GM11168 (cell line): ENCODE results near the gene TBL1X.
"Not testable (repeated sequence)": the region's sequence is repeated elsewhere in the genome, so short reads cannot be mapped to it uniquely, and the experiment has no call there.

Source experiments
- in situ Hi-C: fragments of 300-500 bp; cut with MboI; formaldehyde crosslinking; loops from one replicate; pipeline ENCODE4 v1.12.0; 2022; ENCODE audit warnings: low sequenced_read_pairs; ENCODE audit not compliant: unreplicated experiment

The TBL1X gene

DNA sequence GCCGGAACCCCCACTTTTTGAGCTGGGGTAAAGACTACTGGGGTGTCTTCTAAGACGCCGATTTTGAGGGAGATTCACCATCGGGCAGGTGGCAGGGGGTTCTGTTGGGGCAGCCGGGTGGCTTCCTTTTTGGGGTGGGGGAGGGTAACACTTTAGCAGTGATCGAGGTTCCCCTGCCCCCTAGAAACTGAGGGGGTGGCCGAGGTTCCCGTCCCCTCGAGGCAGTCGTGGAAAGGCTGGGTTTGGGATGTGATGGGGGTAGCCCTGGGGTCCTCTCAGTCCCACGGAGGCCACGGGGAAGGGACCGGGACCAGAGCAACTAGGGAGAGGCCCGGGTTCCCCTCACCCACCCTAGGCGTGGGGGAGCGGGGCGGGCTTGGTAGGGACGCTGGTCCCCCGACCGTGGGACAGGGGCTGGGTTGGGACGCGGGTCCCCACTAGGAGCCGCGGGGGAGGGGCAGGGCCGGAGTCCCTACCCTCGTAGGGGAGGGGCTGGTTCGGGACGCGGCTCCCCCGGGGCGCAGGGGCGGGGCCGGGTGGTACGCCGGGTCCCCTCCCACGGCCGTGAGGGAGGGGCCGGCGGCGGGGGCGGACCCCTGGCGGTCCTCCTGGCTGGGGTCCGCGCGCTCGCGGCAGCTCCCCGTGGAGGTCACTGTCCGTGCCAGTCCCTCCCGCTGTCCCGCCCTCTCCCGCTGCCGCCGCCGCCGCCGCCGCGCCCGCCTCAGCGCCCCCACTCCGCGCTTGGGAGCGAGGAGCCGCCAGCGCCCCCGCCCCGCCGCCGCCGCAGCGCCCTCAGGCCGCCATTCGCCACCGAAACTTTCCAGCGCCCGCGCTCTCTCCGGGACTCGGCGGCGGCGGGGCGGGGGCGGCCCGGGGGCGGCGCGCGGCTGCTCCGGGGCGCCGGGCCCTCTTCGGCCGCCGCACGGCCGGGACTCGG is at the start of gene TBL1X:
TSS of gene TBL1X (plus strand) at position 624 of the 937 bp plus-strand sequence. CDS start 188,529 bp downstream, outside the sequence.
- in situ Hi-C loops, result loop anchor here (25.0 kb wide), 1 partner anchor 223 kb away; no protein-coding TSS in a partner anchor

DNA sequence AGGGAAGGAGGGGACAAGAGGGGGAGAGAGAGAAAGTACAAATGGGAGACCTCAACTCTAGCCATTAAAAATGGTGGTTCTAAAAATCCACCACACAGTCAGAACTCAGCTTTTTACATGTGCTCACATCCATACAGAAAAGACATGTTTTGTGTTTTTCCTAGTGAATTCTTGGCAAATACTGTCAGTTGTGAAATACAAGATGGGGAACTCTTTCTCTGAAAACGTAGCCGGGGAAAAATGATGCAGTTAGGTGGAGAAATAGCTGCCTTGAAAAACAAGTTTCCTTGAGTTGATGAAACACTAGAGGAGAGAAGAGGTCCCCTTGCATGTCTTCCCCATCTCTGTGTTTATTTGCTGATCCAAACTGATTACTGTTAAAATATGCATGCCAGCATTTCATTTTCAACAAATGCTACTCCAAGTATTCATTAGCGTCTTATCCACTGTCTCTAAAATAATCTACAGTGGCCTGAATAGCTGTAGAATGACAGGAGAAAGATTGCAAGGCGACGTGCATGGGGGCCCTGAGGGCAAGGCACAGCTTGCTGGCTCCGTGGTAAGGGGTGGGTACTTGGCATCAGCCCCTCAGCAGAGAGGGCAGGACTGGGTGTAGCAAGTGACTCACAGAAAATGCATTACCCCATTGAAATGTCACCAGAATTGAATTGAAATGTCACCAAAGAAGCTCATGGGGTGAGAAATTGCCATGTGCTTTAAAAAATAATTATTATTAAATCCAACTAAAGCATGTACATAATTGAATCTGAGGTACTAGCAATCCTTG is 48.1 kb upstream of the TBL1X start:
- in situ Hi-C loops, result no loop called here

DNA sequence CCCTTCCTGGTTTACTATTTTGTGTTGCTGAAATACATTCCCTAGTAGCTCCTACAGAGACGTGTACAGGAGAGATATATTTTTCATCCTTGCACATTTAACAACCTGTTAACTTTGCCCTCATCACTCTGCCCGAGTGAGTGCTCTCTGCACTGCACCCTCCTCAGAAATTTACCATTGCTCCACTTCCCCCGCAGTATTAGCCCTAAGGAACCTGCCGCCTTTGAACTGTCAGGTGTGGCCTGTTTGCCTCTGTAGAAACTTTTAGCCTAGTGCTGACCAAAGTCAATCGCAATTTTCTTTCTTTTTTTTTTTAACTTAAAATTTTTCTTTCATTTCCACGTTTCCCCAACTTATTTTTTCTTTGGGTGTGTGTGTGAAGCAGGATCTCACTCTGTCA is 46.6 kb upstream of the TBL1X start:
- in situ Hi-C loops, result no loop called here

DNA sequence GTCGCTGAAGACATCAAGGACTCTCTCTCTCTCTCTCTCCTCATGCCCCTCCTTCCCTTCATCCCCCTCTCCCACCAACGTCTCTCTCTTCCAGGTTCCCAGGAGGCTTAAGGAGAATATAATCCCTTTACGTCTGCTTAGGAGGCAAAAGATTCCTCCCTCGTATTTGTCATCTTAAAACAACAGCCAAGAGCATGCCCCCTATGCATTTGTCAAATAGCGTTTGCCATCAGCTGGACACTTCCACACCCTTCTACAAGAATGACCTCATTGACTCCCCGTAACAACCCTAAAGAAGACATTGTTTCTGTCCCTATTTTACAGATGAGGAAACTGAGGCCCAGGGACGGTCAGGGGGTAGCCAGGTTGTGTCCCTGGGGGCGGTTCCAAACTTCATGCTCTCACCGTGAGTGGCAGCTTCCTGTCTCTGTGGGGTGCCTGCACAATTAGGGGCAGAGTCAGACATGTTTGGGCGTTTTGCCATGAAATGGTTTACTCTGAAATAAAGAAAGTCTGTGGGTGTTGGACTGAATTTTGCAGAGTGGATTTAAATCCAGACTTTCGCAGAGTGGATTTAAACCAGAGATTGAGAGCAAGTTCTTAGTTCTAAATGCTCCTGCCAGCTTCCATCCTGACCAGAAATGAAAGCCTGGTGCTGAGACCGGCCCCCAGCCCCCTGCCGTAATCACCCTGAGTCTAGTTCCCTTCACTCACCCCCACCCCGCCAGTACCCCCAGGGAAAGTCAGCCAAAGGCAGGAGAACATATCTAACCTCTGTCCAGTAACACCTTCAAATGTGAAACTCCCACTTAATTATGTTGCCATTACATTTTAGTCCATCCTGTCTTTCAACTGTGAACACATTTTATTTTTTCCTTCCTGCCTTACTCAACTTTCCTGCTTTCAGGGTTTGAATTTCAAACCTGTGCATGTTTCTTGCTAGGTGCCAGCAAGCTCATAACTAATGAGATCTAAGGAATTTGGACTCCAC is 44.3 kb upstream of the TBL1X start:
- in situ Hi-C loops, result no loop called here

DNA sequence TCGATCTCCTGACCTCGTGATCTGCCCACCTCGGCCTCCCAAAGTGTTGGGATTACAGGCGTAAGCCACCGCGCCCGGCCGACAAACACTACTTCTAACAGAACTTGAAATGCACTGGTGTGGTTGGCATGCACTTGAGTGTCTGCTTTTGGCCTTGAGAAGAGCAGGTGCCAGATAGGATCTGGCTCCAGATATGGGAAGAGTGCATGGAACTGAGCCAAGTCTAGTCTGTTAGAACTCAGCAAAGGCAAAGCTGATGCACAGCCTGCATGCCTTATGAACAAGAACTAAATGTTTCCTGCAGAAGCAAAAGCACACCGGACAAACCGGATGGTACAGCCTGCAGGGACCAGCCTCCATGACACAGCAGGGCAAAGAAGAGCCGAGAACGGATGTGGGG is 35.1 kb upstream of the TBL1X start:
- in situ Hi-C loops, result no loop called here

DNA sequence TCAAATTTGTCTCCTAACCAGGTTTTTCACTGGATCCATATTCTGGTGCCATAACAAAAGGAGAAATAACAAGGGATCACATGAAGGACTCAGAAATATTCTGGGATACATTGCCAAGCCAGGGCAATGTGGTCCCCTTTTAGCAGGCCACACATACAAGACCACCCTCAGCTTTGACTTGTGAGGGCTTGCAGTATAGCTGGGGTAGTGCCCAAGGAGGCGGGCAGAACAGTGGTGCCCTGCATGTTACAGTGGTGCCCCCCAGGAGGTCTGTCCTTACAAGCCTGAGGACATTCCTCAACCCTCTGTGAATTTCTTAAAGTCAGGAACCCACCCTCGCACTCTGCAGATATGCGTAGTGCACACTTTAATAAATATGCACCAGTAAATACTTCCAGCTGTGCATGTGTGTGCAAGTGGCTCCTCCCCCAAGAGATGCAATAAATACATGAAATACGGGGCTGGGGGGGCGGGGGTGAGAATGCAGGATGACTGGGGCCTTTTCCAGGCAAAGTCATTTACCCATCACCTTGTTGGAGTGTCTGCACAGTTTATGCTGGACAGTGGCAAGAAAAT is 34.4 kb upstream of the TBL1X start:
- in situ Hi-C loops, result no loop called here

DNA sequence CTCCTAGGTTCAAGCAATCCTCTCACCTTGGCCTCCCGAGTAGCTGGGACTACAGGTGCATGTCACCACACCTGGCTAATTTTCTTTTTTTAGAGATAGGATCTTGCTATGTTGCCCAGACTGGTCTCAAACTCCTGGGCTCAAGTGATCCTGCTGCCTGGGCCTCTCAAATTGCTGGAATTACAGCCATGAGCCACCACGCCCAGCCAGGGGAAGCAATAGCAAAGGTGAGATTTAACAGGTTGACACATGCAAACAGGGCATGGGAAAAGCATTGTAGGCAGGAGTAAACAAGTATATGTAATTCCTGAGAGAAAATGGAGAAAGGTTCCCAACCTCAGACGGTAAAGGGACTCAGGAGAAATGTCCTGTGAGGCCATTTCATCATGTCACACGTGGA is 33.6 kb upstream of the TBL1X start:
- in situ Hi-C loops, result no loop called here

DNA sequence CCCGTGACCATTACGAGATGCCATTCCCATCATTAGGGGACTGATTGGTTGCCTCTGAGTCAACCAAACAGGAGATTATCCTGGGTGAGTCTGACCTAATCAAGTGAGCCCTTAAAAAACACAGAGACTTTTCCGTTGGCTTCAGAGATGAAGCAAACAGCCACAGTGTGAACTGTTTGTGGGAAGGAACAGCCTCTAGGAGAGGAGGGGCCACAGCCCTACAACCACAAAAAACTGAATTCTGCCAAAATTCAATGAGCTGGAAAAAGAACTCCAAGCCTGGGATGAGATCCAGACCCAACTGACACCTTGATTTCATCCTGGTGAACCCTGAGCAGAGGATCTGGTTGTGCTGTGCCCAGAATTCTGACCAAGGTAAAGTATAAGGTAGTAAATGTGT is 31.3 kb upstream of the TBL1X start:
- in situ Hi-C loops, result no loop called here

DNA sequence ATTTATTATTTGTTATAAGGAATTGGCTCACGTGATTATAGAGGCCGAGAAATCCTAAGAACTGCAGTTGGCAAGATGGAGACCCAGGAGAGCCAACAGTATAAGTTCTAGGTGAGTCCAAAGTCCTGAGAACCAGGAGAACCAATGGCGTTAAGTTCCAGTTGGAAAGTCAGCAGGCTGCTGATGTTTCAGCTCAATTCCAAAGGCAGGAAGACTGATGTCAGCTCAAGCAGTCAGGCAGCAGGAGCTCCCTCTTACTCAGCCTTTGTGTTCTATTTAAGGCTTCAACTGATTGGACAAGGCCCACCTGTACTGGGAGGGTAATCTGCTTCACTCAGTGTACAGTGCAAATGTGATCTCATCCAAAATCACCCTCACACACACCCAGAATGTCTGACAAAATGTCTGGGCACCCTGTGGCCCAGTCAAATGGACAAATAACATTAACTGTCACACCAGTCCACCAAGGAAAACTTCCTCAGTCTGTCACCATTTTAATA is 30.8 kb upstream of the TBL1X start:
- in situ Hi-C loops, result no loop called here

DNA sequence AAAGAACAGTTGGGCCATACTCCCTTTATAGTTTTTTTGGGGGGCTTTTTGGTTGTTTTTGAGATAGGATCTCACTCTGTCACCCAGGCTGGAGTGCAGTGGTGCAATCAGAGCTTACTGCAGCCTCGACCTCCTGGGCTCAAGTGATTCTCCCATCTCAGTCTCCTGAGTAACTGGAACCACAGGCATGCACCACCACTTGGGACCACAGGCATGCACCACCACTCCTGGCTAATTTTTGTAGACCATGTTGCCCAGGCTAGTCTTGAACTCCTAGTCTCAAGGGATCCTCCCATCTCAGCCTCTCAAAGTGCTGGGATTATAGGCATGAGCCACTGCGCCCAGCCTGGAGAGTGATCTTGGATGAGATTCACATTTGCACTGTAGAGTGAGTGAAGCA is 29.8 kb upstream of the TBL1X start:
- in situ Hi-C loops, result not testable (repeated sequence)

DNA sequence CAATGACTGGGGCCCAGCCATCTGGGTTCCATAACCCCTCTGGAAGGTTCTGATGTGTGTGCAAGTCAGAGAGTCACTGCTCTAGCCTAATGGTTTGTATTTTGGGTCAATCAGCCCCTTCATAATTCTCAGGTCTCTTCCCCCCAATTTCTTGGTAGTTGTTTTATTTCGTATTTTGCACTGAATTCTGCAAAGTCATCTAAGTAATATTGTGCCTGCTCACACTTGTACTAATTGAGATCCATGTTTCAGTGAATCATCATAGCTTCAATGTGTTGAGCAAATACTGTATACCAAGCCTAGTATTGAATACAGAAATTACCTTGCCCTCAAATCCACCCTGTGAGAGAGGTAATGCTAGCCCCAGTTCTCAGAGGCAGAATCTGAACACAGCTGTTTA is 28.0 kb upstream of the TBL1X start:
- in situ Hi-C loops, result no loop called here

DNA sequence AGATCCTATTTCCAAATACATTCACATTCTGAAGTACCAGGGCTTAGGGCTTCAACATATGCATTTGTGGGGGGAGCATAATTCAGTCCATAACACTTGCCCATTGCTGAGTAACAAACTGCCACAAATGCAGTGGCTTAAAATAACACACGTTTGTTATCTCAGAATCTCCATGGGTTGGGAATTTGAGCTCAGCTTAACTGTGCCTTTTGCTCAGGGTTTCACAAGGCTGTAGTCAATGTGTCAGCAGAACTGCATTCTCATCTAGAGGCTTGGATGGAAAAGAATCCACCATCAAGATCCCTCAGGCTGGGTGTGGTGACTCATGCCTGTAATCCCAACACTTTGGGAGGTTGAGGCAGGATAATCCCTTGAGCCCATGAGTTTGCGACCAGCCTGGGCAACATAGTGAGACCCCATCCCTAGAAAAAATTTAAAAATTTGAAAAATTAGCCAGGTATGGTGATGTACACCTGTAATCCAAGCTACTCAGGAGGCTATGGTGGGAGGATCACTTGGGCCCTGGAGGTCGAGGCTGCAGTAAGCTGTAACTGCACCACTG is 25.8 kb upstream of the TBL1X start:
- in situ Hi-C loops, result no loop called here

DNA sequence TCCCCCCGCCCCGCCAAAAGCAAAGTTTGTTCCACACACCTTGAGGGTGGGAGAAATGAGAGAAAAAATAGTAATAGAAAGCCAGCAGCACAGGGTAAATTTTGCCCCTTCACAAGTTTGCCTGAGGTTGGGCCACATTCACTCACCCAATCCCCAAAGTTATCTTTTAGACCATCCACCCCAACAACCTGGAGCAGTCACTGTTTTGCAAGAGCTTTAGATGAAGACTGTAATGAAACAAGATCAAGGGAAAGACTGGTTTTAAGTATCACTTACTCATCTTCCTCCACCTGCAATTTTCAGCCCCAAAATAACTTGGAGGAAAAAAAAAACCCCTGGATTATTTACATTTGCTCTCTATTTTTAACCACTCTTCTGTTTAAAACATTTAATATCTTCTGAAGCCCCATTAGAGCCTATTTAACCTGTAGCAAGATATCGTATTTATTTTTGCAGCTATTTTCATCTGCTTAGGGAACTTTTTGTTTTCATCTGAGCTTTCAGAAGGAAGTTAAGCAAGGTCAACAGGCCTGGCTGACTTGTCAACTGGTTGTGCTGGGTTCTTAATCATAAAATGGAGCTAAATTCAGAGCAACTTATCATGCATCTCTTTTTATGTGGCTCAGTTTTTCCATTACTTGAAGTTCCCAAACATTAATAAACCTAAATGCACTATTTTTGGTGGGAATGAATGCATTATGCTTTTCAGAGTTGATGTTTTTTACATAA is 24.6 kb upstream of the TBL1X start:
- in situ Hi-C loops, result no loop called here

DNA sequence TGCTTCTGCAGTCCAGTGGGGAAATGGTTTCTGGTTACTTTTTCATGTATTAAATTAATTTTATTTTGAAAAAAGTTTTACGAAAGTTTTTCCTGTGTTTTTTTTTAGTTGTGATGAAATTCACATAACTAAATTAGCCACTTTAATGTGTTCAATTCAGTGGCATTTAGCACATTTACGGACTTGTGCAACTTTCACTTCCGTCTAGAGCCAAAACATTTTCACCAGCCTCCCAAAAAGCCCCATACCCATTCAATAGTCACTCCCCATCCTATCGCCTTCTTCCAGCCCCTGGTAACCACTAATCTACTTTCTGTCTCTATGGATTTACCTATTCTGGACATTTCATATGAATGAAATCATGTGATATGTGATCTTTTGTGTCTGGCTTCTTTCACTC is 22.8 kb upstream of the TBL1X start:
- in situ Hi-C loops, result no loop called here

DNA sequence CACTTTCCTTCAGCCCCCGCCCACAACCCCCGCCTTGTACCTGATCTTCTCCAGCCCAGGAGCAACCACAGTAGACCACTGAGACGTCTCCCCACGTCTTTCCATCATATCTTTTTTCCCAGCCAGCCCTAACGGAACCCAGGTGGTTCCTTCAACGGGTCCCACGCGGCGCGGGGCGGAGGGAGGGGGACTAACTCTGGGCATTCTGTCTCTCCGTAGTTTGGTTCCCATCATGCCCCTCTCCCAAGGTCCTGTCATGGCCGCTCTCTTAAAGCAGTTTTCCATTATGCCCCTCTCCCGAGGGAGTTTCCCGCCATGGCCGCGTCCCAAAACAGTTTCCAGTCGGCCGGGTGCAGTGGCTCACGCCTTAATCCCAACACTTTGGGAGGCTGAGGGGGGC is 21.5 kb upstream of the TBL1X start:
- in situ Hi-C loops, result no loop called here

DNA sequence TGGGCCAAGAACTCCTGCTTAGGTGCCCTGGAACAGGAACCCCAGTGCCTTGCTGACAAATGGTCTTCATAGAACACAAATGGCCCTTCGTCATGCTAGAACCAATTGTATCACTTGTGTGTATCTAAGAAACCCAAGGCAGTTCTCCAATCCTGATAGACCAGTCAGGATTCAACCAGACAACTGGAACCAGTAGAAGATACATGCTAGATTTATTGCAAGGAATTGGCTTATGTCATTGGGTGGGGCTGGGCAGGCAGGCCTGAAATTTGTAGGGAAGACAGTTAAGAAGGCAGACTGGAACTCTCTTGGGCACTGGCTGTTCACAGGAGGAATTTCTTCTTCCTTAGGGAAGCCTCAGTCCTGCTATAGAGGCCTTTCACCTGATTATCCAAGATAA is 17.0 kb upstream of the TBL1X start:
- in situ Hi-C loops, result no loop called here

DNA sequence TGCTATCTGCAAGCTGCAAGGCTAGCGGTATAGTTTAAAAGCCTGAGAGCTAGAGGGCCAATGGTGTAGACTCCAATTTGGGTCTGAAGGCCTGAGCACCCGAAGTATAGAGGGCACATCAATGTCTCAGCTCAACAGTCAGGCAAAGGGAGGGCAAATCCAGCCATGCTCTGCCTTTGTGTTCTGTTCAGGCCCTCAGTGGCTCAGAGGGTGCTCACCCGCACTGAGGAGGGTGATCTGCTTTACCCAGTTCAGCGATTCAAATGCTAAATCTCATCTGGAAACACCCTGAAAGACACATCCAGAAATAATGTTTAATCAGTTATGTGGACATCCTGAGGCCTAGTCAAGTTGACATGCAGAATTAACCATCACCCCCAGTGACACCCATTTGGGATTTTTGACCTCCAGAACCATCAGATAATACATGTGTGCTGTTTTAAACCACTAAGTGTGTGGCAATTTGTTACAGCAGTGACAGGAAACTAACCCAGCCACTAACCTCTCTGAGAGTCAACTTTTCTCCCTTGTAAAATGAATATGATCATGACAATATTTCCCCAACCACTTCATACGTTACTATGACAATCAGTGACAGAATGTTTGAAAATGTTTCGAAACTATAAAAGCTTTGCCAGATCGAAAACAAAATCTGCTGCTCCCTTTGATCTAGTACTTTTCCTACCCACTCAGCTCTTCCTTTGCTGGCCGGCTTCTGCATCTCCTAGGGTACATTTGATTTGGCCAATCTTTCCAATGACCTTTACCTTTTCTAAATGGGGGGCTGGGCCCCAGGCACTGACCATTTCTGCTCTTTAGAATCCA is 8.4 kb upstream of the TBL1X start:
- in situ Hi-C loops, result loop anchor here (25.0 kb wide), 1 partner anchor 231 kb away; no protein-coding TSS in a partner anchor

DNA sequence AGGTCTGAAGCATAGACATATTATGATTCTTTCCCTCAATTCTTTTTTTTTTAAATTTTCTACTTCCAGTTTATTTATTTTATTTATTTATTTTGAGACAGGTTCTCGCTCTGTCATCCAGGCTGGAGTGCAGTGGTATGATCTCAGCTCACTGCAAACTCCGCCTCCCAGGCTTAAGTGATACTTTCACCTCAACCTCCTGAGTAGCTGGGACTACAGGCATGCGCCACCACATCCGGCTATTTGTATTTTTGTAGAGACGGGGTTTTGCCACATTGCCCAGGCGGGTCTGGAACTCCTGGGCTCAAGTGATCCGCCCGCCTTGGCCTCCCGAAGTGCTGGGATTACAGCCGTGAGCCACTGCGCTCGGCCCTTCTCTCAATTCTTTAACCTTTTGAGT is 6.8 kb upstream of the TBL1X start:
- in situ Hi-C loops, result loop anchor here (25.0 kb wide), 1 partner anchor 229 kb away; no protein-coding TSS in a partner anchor
